SK-N-SH (cell line): ENCODE data around the gene NRF1. TPM values are rescaled to one million over a fixed set of nuclear protein-coding genes. Genes with fewer than 3 reads are reported as not detected.

Experiments
- CTCF ChIA-PET: fragments of 300-600, 350-600 bp; formaldehyde crosslinking; extraction: SDS; loops from one replicate; lab custom pipeline; 2021; lab: Yijun Ruan, JAX
- POLR2A ChIA-PET: fragments of 350-600 bp; sonication (Branson Sonifier 250); formaldehyde crosslinking; extraction: SDS; loops from one replicate; lab custom pipeline; 2020; ENCODE audit warnings: antibody characterized with exemption, inconsistent platforms; lab: Yijun Ruan, JAX
- DNase-seq: peaks from one replicate; pipeline ENCODE4 v3.0.0; 2012
- H2AFZ ChIP-seq: fragments of 200-600 bp; sonication (generic); 2 replicates; pipeline ENCODE4 v1.8.1; 2016; ENCODE audit warnings: antibody characterized with exemption, mild to moderate bottlenecking, low read depth
- H3F3A ChIP-seq: fragments of 200-600 bp; sonication (generic); replicated peaks from 2 replicates; pipeline ENCODE3; 2016; ENCODE audit warnings: antibody characterized with exemption, mild to moderate bottlenecking; ENCODE audit not compliant: insufficient read depth
- H3K27ac ChIP-seq, 2 experiments: fragments of 200-500 bp in 1 of 2; fragments of 200-600 bp in 1 of 2; sonication (Bioruptor generic) in 1 of 2; sonication (generic), shearing (Covaris generic) in 1 of 2; 2 replicates each; pipeline versions ENCODE4 v1.5.1 to v1.6.1; 2014 to 2016; ENCODE audit warnings: low read depth in 2 of 2, inconsistent platforms in 1 of 2, low read length in 1 of 2, mild to moderate bottlenecking in 1 of 2, mixed read lengths in 1 of 2
- H3K27me3 ChIP-seq: fragments of 200-600 bp; sonication (generic), shearing (Covaris generic); 2 replicates; pipeline ENCODE4 v1.6.1; 2016; ENCODE audit warnings: mixed run types; ENCODE audit not compliant: insufficient read depth
- H3K36me3 ChIP-seq, 2 experiments: fragments of 200-500 bp in 1 of 2; fragments of 200-600 bp in 1 of 2; sonication (Bioruptor generic) in 1 of 2; sonication (generic) in 1 of 2; replicated peaks in 1 of 2; 2 replicates each; pipeline versions ENCODE3 to v1.5.1; 2014 to 2016; ENCODE audit warnings: low read length in 1 of 2, mild to moderate bottlenecking in 1 of 2; ENCODE audit not compliant: insufficient read depth in 2 of 2, control insufficient read depth in 1 of 2
- H3K4me1 ChIP-seq, 2 experiments: fragments of 200-500 bp in 1 of 2; fragments of 200-600 bp in 1 of 2; sonication (Bioruptor generic) in 1 of 2; sonication (generic), shearing (Covaris generic) in 1 of 2; 2 replicates each; pipeline versions ENCODE4 v1.5.1 to v1.6.1; 2014 to 2016; ENCODE audit warnings: low read depth in 1 of 2, low read length in 1 of 2, mixed run types in 1 of 2; ENCODE audit not compliant: insufficient read depth in 2 of 2, control insufficient read depth in 1 of 2
- H3K4me2 ChIP-seq: fragments of 200-600 bp; sonication (generic), shearing (Covaris generic); 2 replicates; pipeline ENCODE4 v1.6.1; 2017; ENCODE audit warnings: mixed run types
- H3K4me3 ChIP-seq, 2 experiments: fragments of 200-500 bp in 1 of 2; fragments of 200-600 bp in 1 of 2; sonication (Bioruptor generic) in 1 of 2; sonication (generic), shearing (Covaris generic) in 1 of 2; 2 replicates each; pipeline versions ENCODE4 v1.5.1 to v1.8.1; 2014 to 2016; ENCODE audit warnings: low read depth in 2 of 2, inconsistent platforms in 1 of 2, low read length in 1 of 2, mild to moderate bottlenecking in 1 of 2, mixed read lengths in 1 of 2, moderate library complexity in 1 of 2
- H3K79me2 ChIP-seq: fragments of 200-600 bp; sonication (generic); 2 replicates; pipeline ENCODE4 v1.8.1; 2017; ENCODE audit warnings: mild to moderate bottlenecking; ENCODE audit not compliant: insufficient read depth
- H3K9ac ChIP-seq: fragments of 200-600 bp; sonication (generic); 2 replicates; pipeline ENCODE4 v1.6.1; 2017; ENCODE audit warnings: mixed run types
- H3K9me2 ChIP-seq: fragments of 200-600 bp; sonication (generic); 2 replicates; pipeline ENCODE4 v1.6.1; 2017; ENCODE audit warnings: mixed run types
- H3K9me3 ChIP-seq: fragments of 200-600 bp; sonication (generic); 2 replicates; pipeline ENCODE4 v1.6.1; 2017; ENCODE audit warnings: mixed run types, mild to moderate bottlenecking, moderate library complexity
- H4K20me1 ChIP-seq: fragments of 200-600 bp; sonication (generic); 2 replicates; pipeline ENCODE4 v1.6.1; 2017; ENCODE audit warnings: mild to moderate bottlenecking, mixed run types; ENCODE audit not compliant: insufficient read depth
- CHD2 ChIP-seq: fragments of 150-350 bp; IDR thresholded peaks from 2 replicates; pipeline ENCODE4 v1.6.1; 2018; ENCODE audit warnings: low read length; ENCODE audit not compliant: partially characterized antibody
- CTCF ChIP-seq: fragments of 200-600 bp; sonication (generic); IDR thresholded peaks from 2 replicates; pipeline ENCODE4 v1.6.1; 2017; ENCODE audit warnings: antibody characterized with exemption, mild to moderate bottlenecking, moderate library complexity
- FOSL2 ChIP-seq: IDR thresholded peaks from 2 replicates; pipeline ENCODE4 v1.4.0; 2012; ENCODE audit warnings: low read depth, mild to moderate bottlenecking, moderate library complexity, borderline replicate concordance
- FOXJ3 ChIP-seq: sonication (generic); formaldehyde crosslinking; IDR thresholded peaks from 2 replicates; pipeline ENCODE4 v1.5.1; 2020; ENCODE audit warnings: mild to moderate bottlenecking, missing genetic modification reagents
- GABPA ChIP-seq: IDR thresholded peaks from 2 replicates; pipeline ENCODE4 v1.4.0; 2012; ENCODE audit warnings: low read depth, mild to moderate bottlenecking
- IRF3 ChIP-seq: fragments of 150-350 bp; IDR thresholded peaks from 2 replicates; pipeline ENCODE4 v1.6.1; 2016; ENCODE audit warnings: mild to moderate bottlenecking, low read depth, low read length
- JUND ChIP-seq: IDR thresholded peaks from 2 replicates; pipeline ENCODE4 v1.4.0; 2012
- MEF2A ChIP-seq: IDR thresholded peaks from 2 replicates; pipeline ENCODE4 v1.4.0; 2012; ENCODE audit warnings: low read depth, borderline replicate concordance
- MXI1 ChIP-seq: IDR thresholded peaks from 2 replicates; pipeline ENCODE4 v1.6.1; 2012; ENCODE audit warnings: mild to moderate bottlenecking, low read depth, low read length, improper control_type of control experiment
- NFIC ChIP-seq: IDR thresholded peaks from 2 replicates; pipeline ENCODE4 v1.4.0; 2012; ENCODE audit warnings: borderline replicate concordance
- NRF1 ChIP-seq: IDR thresholded peaks from 2 replicates; pipeline ENCODE4 v1.6.1; 2012; ENCODE audit warnings: low read depth, mild to moderate bottlenecking, low read length
- PBX3 ChIP-seq: IDR thresholded peaks from 2 replicates; pipeline ENCODE4; 2012
- RCOR1 ChIP-seq: fragments of 150-350 bp; IDR thresholded peaks from 2 replicates; pipeline ENCODE4 v1.6.1; 2017; ENCODE audit warnings: antibody characterized with exemption, low read length
- REST ChIP-seq: IDR thresholded peaks from 2 replicates; pipeline ENCODE4 v1.6.1; 2012; ENCODE audit warnings: mild to moderate bottlenecking, low read depth, low read length, moderate library complexity
- TAF1 ChIP-seq: IDR thresholded peaks from 2 replicates; pipeline ENCODE4 v1.6.1; 2012; ENCODE audit warnings: low read depth, mild to moderate bottlenecking, low read length, moderate library complexity, borderline replicate concordance
- TCF12 ChIP-seq: IDR thresholded peaks from 2 replicates; pipeline ENCODE4 v1.4.0; 2012
- USF1 ChIP-seq: IDR thresholded peaks from 2 replicates; pipeline ENCODE4 v1.4.0; 2012; ENCODE audit warnings: low read depth, borderline replicate concordance
- ZBTB33 ChIP-seq: IDR thresholded peaks from 2 replicates; pipeline ENCODE4 v1.4.0; 2012; ENCODE audit warnings: low read depth, borderline replicate concordance
- WGBS: methylation state at CpG from one replicate; pipeline ENCODE4 v1.1.6; 2017; ENCODE audit warnings: low lambda C conversion rate; 5-methylcytosine and 5-hydroxymethylcytosine counted together
- polyA plus RNA-seq, 3 experiments: library from polyadenylated mRNA; depleted of rRNA; stranded (reverse); fragments of >200 nt; gene quantifications; 2 replicates each; pipeline ENCODE4 v1.2.3, GENCODE V29; 2012

The NRF1 gene
- polyA plus RNA-seq, 1 of the 3 experiments (the other 2 are of a cell fraction) = 10.9 TPM

- ChIA-PET CTCF (no interaction called here), POLR2A (no interaction called here)
- peaks cover 0 to 2% of the 10 kb centered on the region in 2 experiments; a peak in 1 of 4 replicates for H3K4me1 ChIP-seq
- WGBS = 90% methylated on average over 3 of the region's 3 CpGs
- no peak overlapping the region for H3K27ac ChIP-seq
- no peak overlapping the region for H3K9ac ChIP-seq
- no peak overlapping the region for H2AFZ ChIP-seq
- H3F3A ChIP-seq = no peaks in the 10 kb centered on the region
- H3K36me3 ChIP-seq = peaks cover 23 to 37% of the 10 kb centered on the region in 2 experiments
- TF ChIP-seq FOXJ3 (CRISPR knock-in tag) (no peak), MXI1 (no peak), NRF1 (no peak), TAF1 (no peak), RCOR1 (no peak), FOSL2 (no peak), MEF2A (no peak), USF1 (no peak), REST (no peak), CTCF (no peak), CHD2 (no peak), ZBTB33 (no peak), JUND (no peak), NFIC (no peak), TCF12 (no peak), PBX3 (no peak), IRF3 (no peak), GABPA (no peak)
- no peak overlapping the region for H3K4me3 ChIP-seq
- no peaks in the 10 kb centered on the region for H3K9me2 ChIP-seq
- no peaks in the 10 kb centered on the region for H3K27me3 ChIP-seq
- H3K4me2 ChIP-seq = no peak overlapping the region
- H3K79me2 ChIP-seq = no peaks in the 10 kb centered on the region
- no peaks in the 10 kb centered on the region for H4K20me1 ChIP-seq
- no peak for DNase-seq
- no peaks in the 10 kb centered on the region for H3K9me3 ChIP-seq
Measured at GRCh38 chr7:129724796-129725195, 113.3 kb downstream of the NRF1 start.
